PC-9 (cell line): ENCODE data around the gene RBMX. TPM values are rescaled to one million over a fixed set of nuclear protein-coding genes. Genes with fewer than 3 reads are reported as not detected.

Experiments used
- BruUV-seq: library from RNA; stranded (reverse); fragments of 400-500 nt; replicated peaks from 2 replicates; lab custom pipeline; 2021; lab: Mats Ljungman, UMichigan
- CTCF ChIA-PET: fragments of 300-600 bp; sonication (Branson Sonifier 250); formaldehyde crosslinking; loops from one replicate; lab custom pipeline; 2022; ENCODE audit warnings: antibody characterized with exemption; lab: Charles Lee
- POLR2A ChIA-PET: fragments of 300-600 bp; sonication (Branson Sonifier 250); formaldehyde crosslinking; loops from one replicate; lab custom pipeline; 2022; ENCODE audit warnings: antibody characterized with exemption; ENCODE audit not compliant: unreplicated experiment; lab: Charles Lee
- DNase-seq, 2 experiments: peaks; one replicate each; pipeline versions ENCODE4 v3.0.0 to v3.0.0-alpha.2; 2015 to 2022; ENCODE audit warnings: mixed read lengths in 1 of 2
- H2AFZ ChIP-seq: fragments of 200-600 bp; sonication (generic); 2 replicates; pipeline ENCODE4 v1.8.1; 2017; ENCODE audit warnings: antibody characterized with exemption
- H3F3A ChIP-seq: fragments of 200-600 bp; sonication (generic); 2 replicates; pipeline ENCODE4 v1.8.1; 2017; ENCODE audit warnings: antibody characterized with exemption, mild to moderate bottlenecking, low read depth; ENCODE audit not compliant: insufficient read depth
- H3K27ac ChIP-seq: fragments of 200-600 bp; sonication (generic); 2 replicates; pipeline ENCODE4 v1.6.1; 2016; ENCODE audit warnings: mixed run types
- H3K27me3 ChIP-seq: fragments of 200-600 bp; sonication (generic); 2 replicates; pipeline ENCODE4 v1.6.1; 2016; ENCODE audit warnings: low read depth, mixed run types; ENCODE audit not compliant: insufficient read depth
- H3K36me3 ChIP-seq: fragments of 200-600 bp; sonication (generic); 2 replicates; pipeline ENCODE4 v1.6.1; 2016; ENCODE audit warnings: low read depth, mixed run types
- H3K4me1 ChIP-seq: fragments of 200-600 bp; sonication (generic); replicated peaks from 2 replicates; pipeline ENCODE4 v1.6.1; 2016; ENCODE audit warnings: mixed run types; ENCODE audit not compliant: insufficient read depth
- H3K4me2 ChIP-seq: fragments of 200-600 bp; sonication (generic); 2 replicates; pipeline ENCODE4 v1.6.1; 2017; ENCODE audit warnings: mixed run types
- H3K4me3 ChIP-seq: fragments of 200-600 bp; sonication (generic); 2 replicates; pipeline ENCODE4 v1.6.1; 2016; ENCODE audit warnings: mixed run types
- H3K79me2 ChIP-seq: fragments of 200-600 bp; sonication (generic); 2 replicates; pipeline ENCODE4 v1.6.1; 2017; ENCODE audit warnings: low read depth, mixed run types
- H3K9me2 ChIP-seq: fragments of 200-600 bp; sonication (generic); 2 replicates; pipeline ENCODE4 v1.8.1; 2017; ENCODE audit warnings: mild to moderate bottlenecking; ENCODE audit not compliant: insufficient read depth
- H3K9me3 ChIP-seq: fragments of 200-600 bp; sonication (generic); 2 replicates; pipeline ENCODE4 v1.8.1; 2016; ENCODE audit warnings: low read depth; ENCODE audit not compliant: insufficient read depth
- H4K20me1 ChIP-seq: fragments of 200-600 bp; sonication (generic); 2 replicates; pipeline ENCODE4 v1.8.1; 2017; ENCODE audit not compliant: insufficient read depth
- CTCF ChIP-seq: fragments of 200-600 bp; sonication (generic); conservative IDR thresholded peaks from 2 replicates; pipeline ENCODE4 v1.6.1; 2017; ENCODE audit warnings: mixed run types, antibody characterized with exemption, mild to moderate bottlenecking, moderate library complexity
- EZH2 ChIP-seq: fragments of 200-600 bp; sonication (generic); IDR thresholded peaks from 2 replicates; pipeline ENCODE4 v1.8.0; 2017; ENCODE audit warnings: antibody characterized with exemption, low read depth
- intact Hi-C: fragments of 100-400 bp; cut with micrococcal nuclease; formaldehyde crosslinking; loops from one replicate; pipeline ENCODE4 v1.10.0; 2022; ENCODE audit not compliant: unreplicated experiment
- total RNA-seq: library from RNA; stranded (reverse); gene quantifications from 2 replicates; pipeline ENCODE4 v1.2.3, GENCODE V29; 2021

The RBMX gene
- total RNA-seq, 1 experiment from 2014 or later = 275 TPM

DNA sequence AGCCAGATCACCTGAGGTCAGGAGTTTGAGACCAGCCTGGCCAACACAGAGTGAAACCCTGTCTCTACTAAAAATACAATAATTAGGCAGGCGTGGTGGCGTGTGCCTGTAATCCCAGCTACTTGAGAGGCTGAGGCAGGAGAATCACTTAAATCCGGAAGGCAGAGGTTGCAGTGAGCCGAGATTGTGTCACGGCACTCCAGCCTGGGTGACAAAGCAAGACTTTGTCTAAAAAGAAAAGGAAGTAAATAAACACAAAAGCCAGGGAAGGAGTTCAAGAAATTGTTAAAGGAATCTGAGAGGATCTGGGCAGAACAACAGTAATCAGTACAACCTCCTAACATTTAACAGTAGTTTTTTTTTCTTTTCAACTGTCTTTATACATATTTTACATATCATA lies 51.1 kb downstream of the RBMX start:
- Histone ChIP-seq H3F3A (no peaks in the 10 kb centered on the region), H4K20me1 (no peaks in the 10 kb centered on the region), H3K36me3 (no peaks in the 10 kb centered on the region), H3K27me3 (no peaks in the 10 kb centered on the region), H3K9me3 (no peaks in the 10 kb centered on the region), H3K4me2 (no peak overlapping the region), H3K9me2 (no peaks in the 10 kb centered on the region), H2AFZ (no peak overlapping the region), H3K4me3 (no peak overlapping the region), H3K4me1 (no peaks in the 10 kb centered on the region), H3K79me2 (no peaks in the 10 kb centered on the region), H3K27ac (no peak overlapping the region)
- no peak for DNase-seq
- POLR2A ChIA-PET = no interaction called here
- CTCF ChIA-PET = no interaction called here
- intact Hi-C loops = no loop called here
- BruUV-seq = no TSS peak
- TF ChIP-seq EZH2 = no peak
- no peak for TF ChIP-seq CTCF

DNA sequence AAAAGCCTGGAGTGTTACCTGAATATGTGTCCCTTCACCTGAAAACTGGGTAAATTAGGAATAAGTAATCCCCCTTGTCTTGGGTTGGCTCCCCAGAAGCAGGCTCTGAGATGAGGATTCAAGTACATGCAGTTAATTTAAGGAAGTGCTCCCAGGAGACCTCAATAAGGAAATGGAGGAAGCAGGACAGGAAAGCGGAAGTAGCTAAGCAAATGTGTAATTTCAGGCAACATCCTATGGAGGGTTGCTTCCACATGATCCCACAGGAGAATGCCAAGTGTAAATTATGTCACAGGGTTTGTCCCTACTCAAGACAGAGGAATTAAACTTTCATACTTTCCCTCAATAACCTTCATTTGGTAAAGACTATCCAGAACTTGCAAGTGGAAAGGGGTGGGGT lies 51.7 kb downstream of the RBMX start:
- no peak overlapping the region for H3K27ac ChIP-seq
- no peak for DNase-seq
- no TSS peak for BruUV-seq
- POLR2A ChIA-PET = no interaction called here
- H4K20me1 ChIP-seq = no peaks in the 10 kb centered on the region
- CTCF ChIA-PET = no interaction called here
- H3K27me3 ChIP-seq = no peaks in the 10 kb centered on the region
- H3K4me1 ChIP-seq = no peaks in the 10 kb centered on the region
- no peak overlapping the region for H2AFZ ChIP-seq
- H3K4me3 ChIP-seq = no peak overlapping the region
- intact Hi-C loops = no loop called here
- H3K4me2 ChIP-seq = no peak overlapping the region
- H3K79me2 ChIP-seq = no peaks in the 10 kb centered on the region
- no peaks in the 10 kb centered on the region for H3K9me2 ChIP-seq
- H3F3A ChIP-seq = no peaks in the 10 kb centered on the region
- no peaks in the 10 kb centered on the region for H3K36me3 ChIP-seq
- no peaks in the 10 kb centered on the region for H3K9me3 ChIP-seq
- TF ChIP-seq CTCF (no peak), EZH2 (no peak)

DNA sequence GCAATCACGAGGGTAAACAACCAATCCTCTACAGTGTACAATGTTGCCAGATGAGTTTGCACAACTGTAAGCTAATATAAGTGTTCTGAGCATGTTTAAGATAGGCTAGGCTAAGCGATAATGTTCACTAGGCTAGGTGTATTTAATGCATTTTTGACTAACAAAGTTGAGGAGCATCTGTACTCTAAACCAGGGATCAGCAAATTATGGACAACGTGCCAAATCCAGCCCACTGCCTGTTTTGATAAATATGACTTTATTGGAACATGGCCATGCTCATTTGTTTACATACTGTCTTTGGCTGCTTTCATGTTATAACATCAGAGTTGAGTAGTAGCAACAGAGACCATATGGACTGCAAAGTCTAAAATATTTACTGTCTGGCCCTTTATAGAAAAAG lies 53.5 kb downstream of the RBMX start:
- H3F3A ChIP-seq = no peaks in the 10 kb centered on the region
- intact Hi-C loops = no loop called here
- H3K9me2 ChIP-seq = no peaks in the 10 kb centered on the region
- no peaks in the 10 kb centered on the region for H3K79me2 ChIP-seq
- POLR2A ChIA-PET = no interaction called here
- no peak for TF ChIP-seq EZH2
- TF ChIP-seq CTCF = no peak
- no peaks in the 10 kb centered on the region for H3K36me3 ChIP-seq
- DNase-seq = no peak
- H3K9me3 ChIP-seq = no peaks in the 10 kb centered on the region
- H4K20me1 ChIP-seq = no peaks in the 10 kb centered on the region
- H3K4me3 ChIP-seq = no peak overlapping the region
- CTCF ChIA-PET = no interaction called here
- BruUV-seq = no TSS peak
- H2AFZ ChIP-seq = no peak overlapping the region
- no peaks in the 10 kb centered on the region for H3K27me3 ChIP-seq
- no peak overlapping the region for H3K4me2 ChIP-seq
- H3K4me1 ChIP-seq = no peaks in the 10 kb centered on the region
- H3K27ac ChIP-seq = no peak overlapping the region
